SK-N-SH (cell line): ENCODE data around the gene SFT2D3. TPM values are rescaled to one million over a fixed set of nuclear protein-coding genes. Genes with fewer than 3 reads are reported as not detected.

Source experiments
- CTCF ChIA-PET: fragments of 300-600, 350-600 bp; formaldehyde crosslinking; extraction: SDS; loops from one replicate; lab custom pipeline; 2021; lab: Yijun Ruan, JAX
- POLR2A ChIA-PET: fragments of 350-600 bp; sonication (Branson Sonifier 250); formaldehyde crosslinking; extraction: SDS; loops from one replicate; lab custom pipeline; 2020; ENCODE audit warnings: antibody characterized with exemption, inconsistent platforms; lab: Yijun Ruan, JAX
- DNase-seq: peaks from one replicate; pipeline ENCODE4 v3.0.0; 2012
- H2AFZ ChIP-seq: fragments of 200-600 bp; sonication (generic); 2 replicates; pipeline ENCODE4 v1.8.1; 2016; ENCODE audit warnings: antibody characterized with exemption, mild to moderate bottlenecking, low read depth
- H3F3A ChIP-seq: fragments of 200-600 bp; sonication (generic); replicated peaks from 2 replicates; pipeline ENCODE3; 2016; ENCODE audit warnings: antibody characterized with exemption, mild to moderate bottlenecking; ENCODE audit not compliant: insufficient read depth
- H3K27ac ChIP-seq, 2 experiments: fragments of 200-500 bp in 1 of 2; fragments of 200-600 bp in 1 of 2; sonication (Bioruptor generic) in 1 of 2; sonication (generic), shearing (Covaris generic) in 1 of 2; 2 replicates each; pipeline versions ENCODE4 v1.5.1 to v1.6.1; 2014 to 2016; ENCODE audit warnings: low read depth in 2 of 2, inconsistent platforms in 1 of 2, low read length in 1 of 2, mild to moderate bottlenecking in 1 of 2, mixed read lengths in 1 of 2
- H3K27me3 ChIP-seq: fragments of 200-600 bp; sonication (generic), shearing (Covaris generic); 2 replicates; pipeline ENCODE4 v1.6.1; 2016; ENCODE audit warnings: mixed run types; ENCODE audit not compliant: insufficient read depth
- H3K36me3 ChIP-seq, 2 experiments: fragments of 200-500 bp in 1 of 2; fragments of 200-600 bp in 1 of 2; sonication (Bioruptor generic) in 1 of 2; sonication (generic) in 1 of 2; replicated peaks in 1 of 2; 2 replicates each; pipeline versions ENCODE3 to v1.5.1; 2014 to 2016; ENCODE audit warnings: low read length in 1 of 2, mild to moderate bottlenecking in 1 of 2; ENCODE audit not compliant: insufficient read depth in 2 of 2, control insufficient read depth in 1 of 2
- H3K4me1 ChIP-seq, 2 experiments: fragments of 200-500 bp in 1 of 2; fragments of 200-600 bp in 1 of 2; sonication (Bioruptor generic) in 1 of 2; sonication (generic), shearing (Covaris generic) in 1 of 2; 2 replicates each; pipeline versions ENCODE4 v1.5.1 to v1.6.1; 2014 to 2016; ENCODE audit warnings: low read depth in 1 of 2, low read length in 1 of 2, mixed run types in 1 of 2; ENCODE audit not compliant: insufficient read depth in 2 of 2, control insufficient read depth in 1 of 2
- H3K4me2 ChIP-seq: fragments of 200-600 bp; sonication (generic), shearing (Covaris generic); 2 replicates; pipeline ENCODE4 v1.6.1; 2017; ENCODE audit warnings: mixed run types
- H3K4me3 ChIP-seq, 2 experiments: fragments of 200-500 bp in 1 of 2; fragments of 200-600 bp in 1 of 2; sonication (Bioruptor generic) in 1 of 2; sonication (generic), shearing (Covaris generic) in 1 of 2; 2 replicates each; pipeline versions ENCODE4 v1.5.1 to v1.8.1; 2014 to 2016; ENCODE audit warnings: low read depth in 2 of 2, inconsistent platforms in 1 of 2, low read length in 1 of 2, mild to moderate bottlenecking in 1 of 2, mixed read lengths in 1 of 2, moderate library complexity in 1 of 2
- H3K79me2 ChIP-seq: fragments of 200-600 bp; sonication (generic); 2 replicates; pipeline ENCODE4 v1.8.1; 2017; ENCODE audit warnings: mild to moderate bottlenecking; ENCODE audit not compliant: insufficient read depth
- H3K9ac ChIP-seq: fragments of 200-600 bp; sonication (generic); 2 replicates; pipeline ENCODE4 v1.6.1; 2017; ENCODE audit warnings: mixed run types
- H3K9me2 ChIP-seq: fragments of 200-600 bp; sonication (generic); 2 replicates; pipeline ENCODE4 v1.6.1; 2017; ENCODE audit warnings: mixed run types
- H3K9me3 ChIP-seq: fragments of 200-600 bp; sonication (generic); 2 replicates; pipeline ENCODE4 v1.6.1; 2017; ENCODE audit warnings: mixed run types, mild to moderate bottlenecking, moderate library complexity
- H4K20me1 ChIP-seq: fragments of 200-600 bp; sonication (generic); 2 replicates; pipeline ENCODE4 v1.6.1; 2017; ENCODE audit warnings: mild to moderate bottlenecking, mixed run types; ENCODE audit not compliant: insufficient read depth
- EP300 ChIP-seq, 2 experiments: IDR thresholded peaks; 2 replicates each; pipeline versions ENCODE4 v1.4.0 to v1.6.1; 2012; ENCODE audit warnings: borderline replicate concordance in 1 of 2, low read depth in 1 of 2, low read length in 1 of 2
- FOXM1 ChIP-seq: IDR thresholded peaks from 2 replicates; pipeline ENCODE4 v1.4.0; 2012; ENCODE audit warnings: low read depth, mild to moderate bottlenecking
- JUND ChIP-seq: IDR thresholded peaks from 2 replicates; pipeline ENCODE4 v1.4.0; 2012
- MXI1 ChIP-seq: IDR thresholded peaks from 2 replicates; pipeline ENCODE4 v1.6.1; 2012; ENCODE audit warnings: mild to moderate bottlenecking, low read depth, low read length, improper control_type of control experiment
- NFIC ChIP-seq: IDR thresholded peaks from 2 replicates; pipeline ENCODE4 v1.4.0; 2012; ENCODE audit warnings: borderline replicate concordance
- NRF1 ChIP-seq: IDR thresholded peaks from 2 replicates; pipeline ENCODE4 v1.6.1; 2012; ENCODE audit warnings: low read depth, mild to moderate bottlenecking, low read length
- POLR2AphosphoS5 ChIP-seq: IDR thresholded peaks from 2 replicates; pipeline ENCODE4 v1.6.1; 2012; ENCODE audit warnings: low read depth, low read length
- RAD21 ChIP-seq: IDR thresholded peaks from 2 replicates; pipeline ENCODE4 v1.6.1; 2012; ENCODE audit warnings: mild to moderate bottlenecking, low read length
- RFX5 ChIP-seq: IDR thresholded peaks from 2 replicates; pipeline ENCODE4 v1.6.1; 2012; ENCODE audit warnings: mild to moderate bottlenecking, improper control_type of control experiment, low read length
- TAF1 ChIP-seq: IDR thresholded peaks from 2 replicates; pipeline ENCODE4 v1.6.1; 2012; ENCODE audit warnings: low read depth, mild to moderate bottlenecking, low read length, moderate library complexity, borderline replicate concordance
- WGBS: methylation state at CpG from one replicate; pipeline ENCODE4 v1.1.6; 2017; ENCODE audit warnings: low lambda C conversion rate; 5-methylcytosine and 5-hydroxymethylcytosine counted together
- polyA plus RNA-seq, 3 experiments: library from polyadenylated mRNA; depleted of rRNA; stranded (reverse); fragments of >200 nt; gene quantifications; 2 replicates each; pipeline ENCODE4 v1.2.3, GENCODE V29; 2012
- TF ChIP-seq, protein P1 (sequence below): fragments of 200-600 bp; sonication (generic); IDR thresholded peaks from 2 replicates; pipeline ENCODE4 v1.6.1; 2017; ENCODE audit warnings: antibody characterized with exemption, mild to moderate bottlenecking, moderate library complexity
- TF ChIP-seq, protein P2 (sequence below): IDR thresholded peaks from 2 replicates; pipeline ENCODE4 v1.4.0; 2012; ENCODE audit warnings: low read depth, borderline replicate concordance
- TF ChIP-seq, protein P3 (sequence below): IDR thresholded peaks from 2 replicates; pipeline ENCODE4 v1.4.0; 2012; ENCODE audit warnings: low read depth, borderline replicate concordance

SFT2D3 gene
- polyA plus RNA-seq, 1 of the 3 experiments (the other 2 are of a cell fraction): 3.2 TPM

DNA sequence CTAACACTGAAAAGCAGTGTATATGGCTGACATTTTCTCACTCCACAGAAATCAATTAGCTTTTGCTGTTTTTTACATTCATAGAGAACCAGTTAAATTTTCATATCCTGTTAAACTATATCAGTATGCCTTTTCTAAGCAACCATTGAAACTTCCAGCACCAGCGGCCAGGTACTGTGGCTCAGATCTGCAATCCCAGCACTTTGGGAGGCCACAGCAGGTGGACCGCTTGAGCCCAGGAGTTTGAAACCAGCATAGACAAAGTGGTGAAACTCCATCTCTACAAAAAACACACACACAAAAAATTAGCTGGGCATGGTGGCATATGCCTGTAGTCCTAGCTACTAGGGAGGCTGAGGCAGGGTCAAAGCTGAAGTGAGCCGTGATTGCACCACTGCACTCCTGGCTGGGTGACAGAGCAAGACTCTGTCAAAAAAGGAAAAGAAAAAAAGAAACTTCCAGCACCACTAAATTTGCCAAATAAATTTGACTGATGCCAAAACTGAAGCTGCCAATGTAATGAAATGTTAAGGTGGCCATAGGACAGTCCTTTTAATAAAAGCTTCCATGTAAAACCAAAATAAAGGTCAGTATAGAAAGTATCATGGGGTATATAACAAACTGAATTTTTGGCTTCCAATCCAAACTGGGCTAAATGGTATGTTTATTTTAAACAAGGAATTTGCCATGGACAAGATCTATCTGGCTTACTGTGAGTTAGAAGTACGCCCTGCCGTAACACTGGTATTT lies 3.5 kb downstream of the SFT2D3 start:
- Histone ChIP-seq H3K27ac (no peak overlapping the region), H3K4me1 (peaks cover 6 to 23% of the 10 kb centered on the region in 2 experiments; a peak in 3 of 4 replicates)
- TF ChIP-seq RFX5: no peak
- TF ChIP-seq, protein P1, sequence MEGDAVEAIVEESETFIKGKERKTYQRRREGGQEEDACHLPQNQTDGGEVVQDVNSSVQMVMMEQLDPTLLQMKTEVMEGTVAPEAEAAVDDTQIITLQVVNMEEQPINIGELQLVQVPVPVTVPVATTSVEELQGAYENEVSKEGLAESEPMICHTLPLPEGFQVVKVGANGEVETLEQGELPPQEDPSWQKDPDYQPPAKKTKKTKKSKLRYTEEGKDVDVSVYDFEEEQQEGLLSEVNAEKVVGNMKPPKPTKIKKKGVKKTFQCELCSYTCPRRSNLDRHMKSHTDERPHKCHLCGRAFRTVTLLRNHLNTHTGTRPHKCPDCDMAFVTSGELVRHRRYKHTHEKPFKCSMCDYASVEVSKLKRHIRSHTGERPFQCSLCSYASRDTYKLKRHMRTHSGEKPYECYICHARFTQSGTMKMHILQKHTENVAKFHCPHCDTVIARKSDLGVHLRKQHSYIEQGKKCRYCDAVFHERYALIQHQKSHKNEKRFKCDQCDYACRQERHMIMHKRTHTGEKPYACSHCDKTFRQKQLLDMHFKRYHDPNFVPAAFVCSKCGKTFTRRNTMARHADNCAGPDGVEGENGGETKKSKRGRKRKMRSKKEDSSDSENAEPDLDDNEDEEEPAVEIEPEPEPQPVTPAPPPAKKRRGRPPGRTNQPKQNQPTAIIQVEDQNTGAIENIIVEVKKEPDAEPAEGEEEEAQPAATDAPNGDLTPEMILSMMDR: no peak
- no peak for TF ChIP-seq FOXM1
- TF ChIP-seq MXI1: no peak
- TF ChIP-seq RAD21: no peak
- TF ChIP-seq TAF1: no peak
- no peak for TF ChIP-seq NFIC
- no peak for TF ChIP-seq JUND
- TF ChIP-seq, protein P2, sequence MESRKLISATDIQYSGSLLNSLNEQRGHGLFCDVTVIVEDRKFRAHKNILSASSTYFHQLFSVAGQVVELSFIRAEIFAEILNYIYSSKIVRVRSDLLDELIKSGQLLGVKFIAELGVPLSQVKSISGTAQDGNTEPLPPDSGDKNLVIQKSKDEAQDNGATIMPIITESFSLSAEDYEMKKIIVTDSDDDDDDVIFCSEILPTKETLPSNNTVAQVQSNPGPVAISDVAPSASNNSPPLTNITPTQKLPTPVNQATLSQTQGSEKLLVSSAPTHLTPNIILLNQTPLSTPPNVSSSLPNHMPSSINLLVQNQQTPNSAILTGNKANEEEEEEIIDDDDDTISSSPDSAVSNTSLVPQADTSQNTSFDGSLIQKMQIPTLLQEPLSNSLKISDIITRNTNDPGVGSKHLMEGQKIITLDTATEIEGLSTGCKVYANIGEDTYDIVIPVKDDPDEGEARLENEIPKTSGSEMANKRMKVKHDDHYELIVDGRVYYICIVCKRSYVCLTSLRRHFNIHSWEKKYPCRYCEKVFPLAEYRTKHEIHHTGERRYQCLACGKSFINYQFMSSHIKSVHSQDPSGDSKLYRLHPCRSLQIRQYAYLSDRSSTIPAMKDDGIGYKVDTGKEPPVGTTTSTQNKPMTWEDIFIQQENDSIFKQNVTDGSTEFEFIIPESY: no peak
- TF ChIP-seq POLR2AphosphoS5: no peak
- TF ChIP-seq NRF1: no peak
- TF ChIP-seq EP300 (IDR thresholded peaks at IDR 0.05; ENCODE audit: borderline replicate concordance in 1 of 2, low read depth in 1 of 2, low read length in 1 of 2): no peak
- TF ChIP-seq, protein P3, sequence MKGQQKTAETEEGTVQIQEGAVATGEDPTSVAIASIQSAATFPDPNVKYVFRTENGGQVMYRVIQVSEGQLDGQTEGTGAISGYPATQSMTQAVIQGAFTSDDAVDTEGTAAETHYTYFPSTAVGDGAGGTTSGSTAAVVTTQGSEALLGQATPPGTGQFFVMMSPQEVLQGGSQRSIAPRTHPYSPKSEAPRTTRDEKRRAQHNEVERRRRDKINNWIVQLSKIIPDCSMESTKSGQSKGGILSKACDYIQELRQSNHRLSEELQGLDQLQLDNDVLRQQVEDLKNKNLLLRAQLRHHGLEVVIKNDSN: no peak
- TF ChIP-seq, all 33 proteins: peak for 0
- WGBS: 94% methylated on average over 5 of the region's 5 CpGs
- Histone ChIP-seq H2AFZ (no peak overlapping the region), H3K27me3 (no peaks in the 10 kb centered on the region), H3K9me2 (no peaks in the 10 kb centered on the region), H3K9ac (no peak overlapping the region), H3K9me3 (no peaks in the 10 kb centered on the region), H4K20me1 (no peaks in the 10 kb centered on the region), H3K36me3 (peaks cover 44 to 49% of the 10 kb centered on the region in 2 experiments), H3K4me2 (0 out of 2 replicates have a peak overlapping the region, but pooled peaks have one; percentile 8), H3K79me2 (peaks cover 30% of the 10 kb centered on the region), H3K4me3 (no peak overlapping the region), H3F3A (peaks cover 29% of the 10 kb centered on the region)
- CTCF ChIA-PET: interaction anchor here (0.6 to 4.8 kb wide), 10 partner anchors 8 to 152 kb away, joined by 3 to 19 read pairs (median 4); no protein-coding TSS in a partner anchor
- POLR2A ChIA-PET: no interaction called here
- DNase-seq: no peak
